H9 (cell line): Measurements from ENCODE around the gene RBM5. TPM values are rescaled to one million over a fixed set of nuclear protein-coding genes. Genes with fewer than 3 reads are reported as not detected.

ENCODE experiments used
- DNase-seq: peaks from one replicate; pipeline ENCODE4 v3.0.0-alpha.2; 2017
- H2AFZ ChIP-seq: one replicate; pipeline ENCODE4 v1.6.1; 2013; ENCODE audit warnings: mild to moderate bottlenecking, low read length, control low read depth, moderate library complexity
- H2AK5ac ChIP-seq: 2 replicates; pipeline ENCODE4 v1.6.1; 2013; ENCODE audit warnings: low read length, control low read depth, mixed read lengths; ENCODE audit not compliant: insufficient read length
- H2BK120ac ChIP-seq: one replicate; pipeline ENCODE4 v1.6.1; 2013; ENCODE audit warnings: low read depth, mild to moderate bottlenecking, low read length, control low read depth, inconsistent platforms; ENCODE audit not compliant: poor library complexity, severe bottlenecking
- H2BK12ac ChIP-seq: 2 replicates; pipeline ENCODE4 v1.6.1; 2013; ENCODE audit warnings: low read length, control low read depth, mixed read lengths, low read depth; ENCODE audit not compliant: insufficient read length
- H2BK15ac ChIP-seq: 2 replicates; pipeline ENCODE4 v1.6.1; 2013; ENCODE audit warnings: low read depth, low read length, control low read depth
- H2BK20ac ChIP-seq: one replicate; pipeline ENCODE4 v1.6.1; 2013; ENCODE audit warnings: low read depth, mild to moderate bottlenecking, low read length, control low read depth, inconsistent platforms; ENCODE audit not compliant: poor library complexity, severe bottlenecking
- H2BK5ac ChIP-seq: 2 replicates; pipeline ENCODE4 v1.6.1; 2013; ENCODE audit warnings: low read length, control low read depth, mixed read lengths; ENCODE audit not compliant: insufficient read length
- H3K14ac ChIP-seq: 2 replicates; pipeline ENCODE4 v1.6.1; 2013; ENCODE audit warnings: low read length, control low read depth; ENCODE audit not compliant: insufficient read depth
- H3K18ac ChIP-seq: 2 replicates; pipeline ENCODE4 v1.6.1; 2013; ENCODE audit warnings: low read depth, mild to moderate bottlenecking, mixed read lengths, low read length, control low read depth; ENCODE audit not compliant: insufficient read length
- H3K23ac ChIP-seq: 2 replicates; pipeline ENCODE4 v1.6.1; 2013; ENCODE audit warnings: low read length, control low read depth, mixed read lengths, low read depth; ENCODE audit not compliant: insufficient read length
- H3K23me2 ChIP-seq: 2 replicates; pipeline ENCODE4 v1.6.1; 2013; ENCODE audit warnings: low read depth, mild to moderate bottlenecking, mixed read lengths, low read length, control low read depth; ENCODE audit not compliant: insufficient read length, poor library complexity, severe bottlenecking
- H3K27ac ChIP-seq: 2 replicates; pipeline ENCODE4 v1.5.1; 2013; ENCODE audit warnings: low read length, control low read depth, mixed read lengths, low read depth; ENCODE audit not compliant: insufficient read length
- H3K27me3 ChIP-seq: 2 replicates; pipeline ENCODE4 v1.6.1; 2013; ENCODE audit warnings: low read length, control low read depth, inconsistent platforms; ENCODE audit not compliant: insufficient read depth
- H3K4ac ChIP-seq: 2 replicates; pipeline ENCODE4 v1.6.1; 2013; ENCODE audit warnings: low read depth, mild to moderate bottlenecking, control low read depth, inconsistent platforms, low read length, moderate library complexity
- H3K4me1 ChIP-seq: 2 replicates; pipeline ENCODE4 v1.6.1; 2013; ENCODE audit warnings: low read length, control low read depth, inconsistent platforms; ENCODE audit not compliant: insufficient read depth
- H3K4me2 ChIP-seq: 2 replicates; pipeline ENCODE4 v1.6.1; 2013; ENCODE audit warnings: low read length, control low read depth, mixed read lengths; ENCODE audit not compliant: insufficient read length, insufficient read depth
- H3K56ac ChIP-seq: 2 replicates; pipeline ENCODE4 v1.6.1; 2013; ENCODE audit warnings: low read depth, mild to moderate bottlenecking, mixed read lengths, low read length, control low read depth; ENCODE audit not compliant: insufficient read length
- H3K79me1 ChIP-seq: 2 replicates; pipeline ENCODE4 v1.6.1; 2013; ENCODE audit warnings: low read depth, mild to moderate bottlenecking, moderate library complexity, low read length, control low read depth, inconsistent platforms; ENCODE audit not compliant: insufficient read depth, poor library complexity, severe bottlenecking
- H3K79me2 ChIP-seq: 2 replicates; pipeline ENCODE4 v1.6.1; 2013; ENCODE audit warnings: low read length, control low read depth, inconsistent platforms; ENCODE audit not compliant: insufficient read depth
- H3K9ac ChIP-seq: 2 replicates; pipeline ENCODE4 v1.6.1; 2013; ENCODE audit warnings: low read length, control low read depth, mixed read lengths; ENCODE audit not compliant: insufficient read length; ENCODE audit errors: extremely low read depth
- H3K9me3 ChIP-seq: one replicate; pipeline ENCODE4 v1.6.1; 2013; ENCODE audit warnings: low read depth, low read length, inconsistent platforms; ENCODE audit not compliant: control insufficient read depth
- H3T11ph ChIP-seq: one replicate; pipeline ENCODE4 v1.6.1; 2013; ENCODE audit warnings: mild to moderate bottlenecking, low read length, control low read depth, inconsistent platforms
- H4K20me1 ChIP-seq: one replicate; pipeline ENCODE4 v1.6.1; 2013; ENCODE audit not compliant: control insufficient read depth, insufficient read length, insufficient read depth
- H4K5ac ChIP-seq: 2 replicates; pipeline ENCODE4 v1.6.1; 2013; ENCODE audit warnings: low read depth, mild to moderate bottlenecking, mixed read lengths, low read length, control low read depth; ENCODE audit not compliant: insufficient read length
- H4K8ac ChIP-seq: replicated peaks from 2 replicates; pipeline ENCODE4 v1.6.1; 2013; ENCODE audit warnings: low read length, control low read depth, mixed read lengths, low read depth; ENCODE audit not compliant: insufficient read length
- H4K91ac ChIP-seq: 2 replicates; pipeline ENCODE4 v1.6.1; 2013; ENCODE audit warnings: low read depth, mild to moderate bottlenecking, moderate library complexity, mixed read lengths, low read length, control low read depth; ENCODE audit not compliant: insufficient read length
- H3K27ac Mint-ChIP-seq, 3 experiments: 2 replicates in 2 of 3; 3 replicates in 1 of 3; pipeline ENCODE4 v1.8.0; 2020 to 2021; ENCODE audit warnings: mixed read lengths in 3 of 3, mild to moderate bottlenecking in 1 of 3, moderate library complexity in 1 of 3
- H3K27me3 Mint-ChIP-seq: 2 replicates; pipeline ENCODE4 v1.8.0; 2021; ENCODE audit warnings: low read depth, mild to moderate bottlenecking, moderate library complexity, mixed read lengths
- H3K36me3 Mint-ChIP-seq, 3 experiments: 2 replicates in 2 of 3; 3 replicates in 1 of 3; pipeline ENCODE4 v1.8.0; 2020 to 2021; ENCODE audit warnings: low read depth in 3 of 3, mixed read lengths in 3 of 3; ENCODE audit not compliant: insufficient read depth in 1 of 3
- H3K4me1 Mint-ChIP-seq, 2 experiments: 2 replicates each; pipeline ENCODE4 v1.8.0; 2020; ENCODE audit warnings: mixed read lengths in 2 of 2
- H3K4me3 Mint-ChIP-seq, 2 experiments: 2 replicates in 1 of 2; 3 replicates in 1 of 2; pipeline ENCODE4 v1.8.0; 2020 to 2021; ENCODE audit warnings: mild to moderate bottlenecking in 2 of 2, mixed read lengths in 2 of 2, moderate library complexity in 1 of 2
- H3K9me3 Mint-ChIP-seq, 2 experiments: 2 replicates in 1 of 2; 3 replicates in 1 of 2; pipeline ENCODE4 v1.8.0; 2020; ENCODE audit warnings: mild to moderate bottlenecking in 2 of 2, mixed read lengths in 2 of 2, moderate library complexity in 1 of 2
- CTCF ChIP-seq: fragments of 200-600 bp; sonication (generic); conservative IDR thresholded peaks from 3 replicates; pipeline ENCODE4 v1.8.0; 2021; ENCODE audit warnings: antibody characterized with exemption, mild to moderate bottlenecking
- WGBS: extraction: QIAGEN DNeasy Blood & Tissue Kit; methylation state at CpG from one replicate; pipeline ENCODE4 v1.1.7; 2013; ENCODE audit warnings: missing lambda C conversion rate, low lambda C conversion rate, mixed read lengths; ENCODE audit not compliant: insufficient read length; ENCODE audit errors: extremely low coverage; 5-methylcytosine and 5-hydroxymethylcytosine counted together
- total RNA-seq: library from RNA; stranded (reverse); gene quantifications from 2 replicates; pipeline ENCODE4 v1.2.1, GENCODE V29; 2021

The RBM5 gene
- total RNA-seq, 1 experiment from 2014 or later: 123 TPM

- H3K4me1 ChIP-seq: no peaks in the 10 kb centered on the region; the same call in none of the 2 replicates
- H3K23ac ChIP-seq: no peak overlapping the region
- Mint-ChIP-seq H3K4me1 (peaks cover 49 to 64% of the 10 kb centered on the region in 2 experiments), H3K27ac (peak overlapping the region in 1 of 3 experiments; percentile 3; a peak in 1 of 7 replicates), H3K36me3 (peaks cover 7 to 14% (median 8%) of the 10 kb centered on the region in 3 experiments; a peak in 6 of 7 replicates), H3K4me3 (peak overlapping the region; percentile 85 to 97), H3K27me3 (peaks cover 25% of the 10 kb centered on the region), H3K9me3 (no peaks in the 10 kb centered on the region)
- H3K4ac ChIP-seq: no peak overlapping the region
- no CpG with 5 or more reads among the region's 13 CpGs for WGBS
- peaks cover 15% of the 10 kb centered on the region for H3K23me2 ChIP-seq
- peak overlapping the region; percentile 48 for H3K4me2 ChIP-seq
- no peak overlapping the region for H2BK12ac ChIP-seq
- DNase-seq: no peak
- H2BK5ac ChIP-seq: no peak overlapping the region
- peaks cover 7% of the 10 kb centered on the region; the same call in 1 of the 2 replicates for H3K27me3 ChIP-seq
- no peak overlapping the region for H3K14ac ChIP-seq
- no peak overlapping the region for H2BK120ac ChIP-seq
- H2BK20ac ChIP-seq: no peak overlapping the region
- TF ChIP-seq CTCF: no peak
- H3K9ac ChIP-seq: no peak overlapping the region
- H2BK15ac ChIP-seq: no peak overlapping the region
- no peak overlapping the region for H3T11ph ChIP-seq
- H3K18ac ChIP-seq: no peak overlapping the region
- no peak overlapping the region for H4K5ac ChIP-seq
- H2AFZ ChIP-seq: no peak overlapping the region
- no peaks in the 10 kb centered on the region for H4K20me1 ChIP-seq
- no peak overlapping the region for H2AK5ac ChIP-seq
- H3K79me1 ChIP-seq: peaks cover 2% of the 10 kb centered on the region
- no peaks in the 10 kb centered on the region for H3K79me2 ChIP-seq
- no peak overlapping the region for H4K91ac ChIP-seq
- no peak overlapping the region for H4K8ac ChIP-seq
- H3K56ac ChIP-seq: no peak overlapping the region
- H3K27ac ChIP-seq: no peak overlapping the region
- H3K9me3 ChIP-seq: no peaks in the 10 kb centered on the region
Observed at GRCh38 chr3:50155891-50156290, 67.2 kb downstream of the RBM5 start.
